Psoas muscle (tissue), 8 donors: ENCODE results near the gene ATMIN. TPM values are rescaled to one million over a fixed set of nuclear protein-coding genes. Genes with fewer than 3 reads are reported as not detected.

Source experiments
- ATAC-seq, 4 donors: fragments of 200-7000 bp; cut with Tn5 transposase; one replicate each; pipeline ENCODE4 v1.9.1; 2020; ENCODE audit warnings: moderate library complexity in 3 of 4, mild to moderate bottlenecking in 2 of 4
- DNase-seq, 2 donors: peaks; one replicate each; pipeline ENCODE4 v3.0.0-alpha.2; 2020
- H3K27ac ChIP-seq: fragments of 200-600 bp; one replicate; pipeline ENCODE4 v1.8.0; 2022
- H3K27me3 ChIP-seq, 3 donors: fragments of 200-600 bp in 1 of 3; one replicate each; pipeline versions ENCODE4 v1.6.1 to v1.8.0; 2013 to 2022; ENCODE audit warnings: low read length in 2 of 3, mild to moderate bottlenecking in 2 of 3, moderate library complexity in 1 of 3; ENCODE audit not compliant: insufficient read depth in 3 of 3
- H3K36me3 ChIP-seq, 2 donors: fragments of 200-600 bp in 1 of 2; one replicate each; pipeline versions ENCODE4 v1.6.1 to v1.8.0; 2013 to 2022; ENCODE audit warnings: low read depth in 1 of 2, mild to moderate bottlenecking in 1 of 2, moderate library complexity in 1 of 2; ENCODE audit not compliant: insufficient read depth in 1 of 2
- H3K4me1 ChIP-seq: fragments of 200-600 bp; one replicate; pipeline ENCODE4 v1.8.0; 2022
- H3K4me3 ChIP-seq: fragments of 200-600 bp; one replicate; pipeline ENCODE4 v1.8.0; 2022; ENCODE audit warnings: mild to moderate bottlenecking
- H3K9me3 ChIP-seq: fragments of 200-600 bp; one replicate; pipeline ENCODE4 v1.8.0; 2022
- WGBS, 3 donors: extraction: QIAGEN DNeasy Blood & Tissue Kit; methylation state at CpG; one replicate each; pipeline versions ENCODE4 v1.1.6 to v1.1.7; 2013; 5-methylcytosine and 5-hydroxymethylcytosine counted together
- intact Hi-C, 2 donors: fragments of 100-400 bp; cut with DNase I; formaldehyde crosslinking; loops; one replicate each; pipeline versions ENCODE4 v1.11.0 to v1.14.2; 2022
- polyA plus RNA-seq, 3 donors: library from polyadenylated mRNA; stranded (reverse); fragments of 200-250 nt; gene quantifications; one replicate each; pipeline ENCODE4 v1.2.3, GENCODE V29; 2013
- total RNA-seq, 4 donors: library from RNA; stranded (reverse); fragmentation: NEBNext Ultra II Directional in 2 of 4; extraction: Animal tissue kit (Norgen Biotek cat#: 25700) in 2 of 4; gene quantifications; one replicate each; pipeline versions ENCODE4 v1.2.1 to v1.2.4, GENCODE V29; 2021 to 2023
- TF ChIP-seq, protein P1 (sequence below): fragments of 200-600 bp; IDR thresholded peaks from one replicate; pipeline ENCODE4 v1.8.0; 2022; ENCODE audit warnings: antibody characterized with exemption
- donor health status: healthy with polysubstance abuse.
- donor health status: DM: no; HTN: no; CAD: no; lungs with moderate emphysema.
- donor health status: Bipolar disorder and iron deficiency.
- donor health status: healthy.
- donor health status: DM: yes; HTN: yes; CAD: no.
- donor health status: DM: no; HTN: no; CAD: no.
- donor health status: DM: no; HTN: no; CAD: no.
- donor health status: DM: yes; HTN: yes; CAD: no.

The ATMIN gene
- total and polyA plus RNA-seq, 7 donors, result 20.0 to 43.2 (median 28.8) TPM

- no peaks in the 10 kb centered on the region for H3K9me3 ChIP-seq
- no peak overlapping the region for H3K27ac ChIP-seq
- no peak for ATAC-seq
- WGBS, 3 donors, result 73 to 74% (median 73%) methylated on average over 5 of the region's 5 CpGs
- H3K27me3 ChIP-seq, result no peaks in the 10 kb centered on the region
- intact Hi-C loops, result no loop called here
- H3K4me1 ChIP-seq, result no peaks in the 10 kb centered on the region
- no peaks in the 10 kb centered on the region for H3K36me3 ChIP-seq
- TF ChIP-seq, protein P1, sequence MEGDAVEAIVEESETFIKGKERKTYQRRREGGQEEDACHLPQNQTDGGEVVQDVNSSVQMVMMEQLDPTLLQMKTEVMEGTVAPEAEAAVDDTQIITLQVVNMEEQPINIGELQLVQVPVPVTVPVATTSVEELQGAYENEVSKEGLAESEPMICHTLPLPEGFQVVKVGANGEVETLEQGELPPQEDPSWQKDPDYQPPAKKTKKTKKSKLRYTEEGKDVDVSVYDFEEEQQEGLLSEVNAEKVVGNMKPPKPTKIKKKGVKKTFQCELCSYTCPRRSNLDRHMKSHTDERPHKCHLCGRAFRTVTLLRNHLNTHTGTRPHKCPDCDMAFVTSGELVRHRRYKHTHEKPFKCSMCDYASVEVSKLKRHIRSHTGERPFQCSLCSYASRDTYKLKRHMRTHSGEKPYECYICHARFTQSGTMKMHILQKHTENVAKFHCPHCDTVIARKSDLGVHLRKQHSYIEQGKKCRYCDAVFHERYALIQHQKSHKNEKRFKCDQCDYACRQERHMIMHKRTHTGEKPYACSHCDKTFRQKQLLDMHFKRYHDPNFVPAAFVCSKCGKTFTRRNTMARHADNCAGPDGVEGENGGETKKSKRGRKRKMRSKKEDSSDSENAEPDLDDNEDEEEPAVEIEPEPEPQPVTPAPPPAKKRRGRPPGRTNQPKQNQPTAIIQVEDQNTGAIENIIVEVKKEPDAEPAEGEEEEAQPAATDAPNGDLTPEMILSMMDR, result no peak
- H3K4me3 ChIP-seq, result no peak overlapping the region
- no peak for DNase-seq
Measured at GRCh38 chr16:81073560-81074330, 38.1 kb downstream of the ATMIN start.

- DNase-seq (peak; percentile 89 to 93), ATAC-seq (peak; percentile 90 to 91 (median 91))
- WGBS, 3 donors, result 1% methylated on average over 27 of the region's 27 CpGs
- intact Hi-C loops, result loop anchor here (2.0 to 5.0 kb wide), 2 partner anchors 39 to 70 kb away; partner anchors contain the start of genes ATMIN (in 2 of the 2), CENPN (in 1 of the 2) and CMC2 (in 1 of the 2)
- peaks cover 0 to 1% of the 10 kb centered on the region in 2 donors for H3K36me3 ChIP-seq
- H3K9me3 ChIP-seq, result no peaks in the 10 kb centered on the region
- H3K4me1 ChIP-seq, result no peaks in the 10 kb centered on the region
- TF ChIP-seq, protein P1, result no peak
- no peaks in the 10 kb centered on the region for H3K27me3 ChIP-seq
- H3K4me3 ChIP-seq, result peak overlapping the region; percentile 75
- H3K27ac ChIP-seq, result peak overlapping the region; percentile 95
Measured at GRCh38 chr16:81076566-81077075, 41.0 kb downstream of the ATMIN start.

DNA sequence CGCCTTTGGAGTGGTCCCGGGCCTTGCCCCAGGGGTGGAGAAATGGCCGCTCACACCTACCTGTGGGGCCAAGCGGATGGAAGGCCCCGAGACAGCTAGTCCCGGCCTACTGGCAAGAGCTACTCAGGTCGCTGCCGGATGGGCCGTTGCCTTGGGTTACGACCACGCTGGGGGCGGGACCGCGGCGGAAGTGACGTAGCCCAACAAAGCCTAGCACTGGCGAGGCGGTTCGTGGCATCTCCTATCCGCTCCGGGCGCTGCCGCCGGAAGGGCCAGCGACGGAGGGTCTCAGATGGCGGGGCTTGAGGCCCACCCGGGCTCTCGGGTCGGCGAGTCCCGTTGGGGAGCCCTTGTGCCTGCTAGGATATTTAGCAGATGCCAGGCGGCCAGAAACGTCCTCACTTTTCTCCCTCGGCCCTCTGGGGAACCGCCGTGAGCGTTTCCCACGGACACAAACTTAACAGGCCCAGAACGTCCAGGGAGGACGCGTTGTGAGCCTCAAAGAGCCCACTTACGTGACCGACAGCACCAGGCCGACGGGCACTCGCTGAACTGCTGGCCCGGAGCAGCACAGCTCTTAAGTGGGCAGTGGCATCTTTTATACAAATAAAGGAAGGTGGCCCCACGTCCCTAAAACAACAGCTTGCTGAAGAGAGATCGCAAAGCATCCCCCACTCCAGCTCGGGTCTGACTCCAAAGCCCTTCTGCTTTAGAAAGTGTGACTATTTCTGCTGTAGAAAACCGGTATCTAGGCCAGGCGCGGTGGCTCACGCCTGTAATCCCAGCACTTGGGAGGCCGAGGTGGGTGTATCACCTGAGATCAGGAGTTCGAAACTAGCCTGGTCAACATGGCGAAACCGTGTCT, 41.7 kb downstream of the ATMIN start, which contains the start of gene C16orf46:
Gene C16orf46 (minus strand): TSS at position 163 of the 865 bp plus-strand sequence. CDS start 13,283 bp downstream, outside the sequence.
- peak; percentile 97 to 98 for DNase-seq
- Histone ChIP-seq H3K4me1 (no peaks in the 10 kb centered on the region), H3K4me3 (peak within 1 kb of the TSS; percentile 75), H3K27ac (peak within 1 kb of the TSS; percentile 95), H3K27me3 (no peaks in the 10 kb centered on the region), H3K9me3 (no peaks in the 10 kb centered on the region), H3K36me3 (peaks cover 0 to 6% of the 10 kb centered on the region in 2 donors)
- 12 to 13% (median 12%) methylated on average over 59 of the region's 59 CpGs for WGBS, 3 donors
- TF ChIP-seq, protein P1, result no peak
- intact Hi-C loops, result loop anchor here (2.0 to 5.0 kb wide), 2 partner anchors 40 to 71 kb away; partner anchors contain the start of genes ATMIN (in 2 of the 2), CENPN (in 1 of the 2) and CMC2 (in 1 of the 2)
- peak; percentile 97 to 99 (median 98) for ATAC-seq

DNA sequence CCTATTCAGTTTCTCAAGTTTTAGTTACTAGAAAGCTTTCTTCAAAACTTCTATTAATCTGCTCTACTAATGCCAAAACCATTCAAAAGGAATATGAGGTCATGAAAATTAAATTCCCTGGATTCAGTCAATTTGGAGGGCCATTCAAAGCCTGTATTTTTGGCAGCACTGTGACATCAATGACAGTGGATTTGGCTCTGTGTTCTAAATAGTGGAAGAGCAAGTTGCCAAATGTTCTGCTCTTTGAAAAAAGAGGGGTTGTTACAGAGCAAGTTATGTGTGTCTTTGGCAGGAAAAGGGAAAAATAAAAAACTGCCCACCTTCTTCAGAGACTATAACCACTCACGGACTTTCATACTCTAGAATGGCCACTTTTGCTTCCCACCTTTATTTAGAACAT, 44.6 kb downstream of the ATMIN start:
- Histone ChIP-seq H3K36me3 (peaks cover 0 to 18% of the 10 kb centered on the region in 2 donors), H3K4me3 (no peak overlapping the region), H3K27ac (no peak overlapping the region), H3K9me3 (no peaks in the 10 kb centered on the region), H3K27me3 (no peaks in the 10 kb centered on the region), H3K4me1 (no peaks in the 10 kb centered on the region)
- ATAC-seq (no peak), DNase-seq (no peak)
- TF ChIP-seq, protein P1, result no peak
- intact Hi-C loops, result no loop called here
- WGBS, 3 donors, result 67 to 79% (median 75%) methylated on average over 1 of the region's 1 CpG
